Lower leg skin (tissue), 3 donors: ENCODE data around the gene DGCR2.

Source experiments
- POLR2A ChIP-seq, 2 donors: fragments of 450-650 bp; IDR thresholded peaks; one replicate each; pipeline ENCODE4 v1.6.1; 2016 to 2017; ENCODE audit warnings: antibody characterized with exemption in 2 of 2, mild to moderate bottlenecking in 1 of 2, moderate library complexity in 1 of 2
- TF ChIP-seq, protein P1 (sequence below), 3 donors: fragments of 450-650 bp; IDR thresholded peaks; one replicate each; pipeline ENCODE4 v1.5.1; 2016; ENCODE audit warnings: antibody characterized with exemption in 3 of 3, mild to moderate bottlenecking in 3 of 3, moderate library complexity in 2 of 3

DNA sequence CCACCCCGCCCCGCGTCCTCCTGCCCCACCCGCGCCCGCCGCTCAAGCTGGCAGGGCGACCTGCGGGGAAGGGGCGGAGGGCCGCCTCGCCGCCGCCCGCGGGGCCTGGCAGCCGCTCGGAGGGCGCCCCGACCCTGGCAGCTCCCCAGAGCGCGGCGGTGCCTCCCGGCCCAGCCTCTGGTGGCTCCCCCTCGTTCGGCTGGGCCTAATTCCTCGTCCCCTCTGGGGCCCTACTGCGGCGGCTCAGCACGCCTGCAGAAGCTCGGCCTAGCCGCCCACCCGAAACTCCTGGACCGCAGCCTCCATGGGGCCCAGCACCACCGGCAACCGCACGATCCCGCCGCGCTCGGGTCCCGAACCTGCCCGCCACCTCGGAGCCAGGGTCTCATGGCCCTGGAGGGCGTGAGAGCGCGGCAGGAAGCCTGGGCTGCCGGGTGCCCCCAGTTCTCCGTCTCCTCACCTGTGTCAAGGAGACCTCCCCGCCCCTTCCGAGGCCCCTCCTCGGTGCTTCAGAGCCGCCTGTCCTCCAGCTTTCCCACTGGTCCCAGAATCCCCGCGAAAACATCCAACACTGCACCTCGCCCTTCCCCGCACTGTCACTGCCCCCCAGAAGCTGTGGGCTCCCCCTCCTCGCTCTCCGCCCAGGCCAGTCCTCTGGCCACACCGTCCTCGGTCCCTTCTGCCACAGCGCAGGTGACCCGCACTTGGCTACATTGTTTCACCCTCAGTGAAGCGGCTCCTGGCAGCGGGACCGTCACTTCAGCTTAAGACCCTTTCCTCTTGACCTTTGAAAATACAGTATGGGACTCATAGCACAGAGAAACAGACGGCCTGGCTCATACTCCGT, 28.5 kb upstream of the DGCR2 start:
- TF ChIP-seq, protein P1, sequence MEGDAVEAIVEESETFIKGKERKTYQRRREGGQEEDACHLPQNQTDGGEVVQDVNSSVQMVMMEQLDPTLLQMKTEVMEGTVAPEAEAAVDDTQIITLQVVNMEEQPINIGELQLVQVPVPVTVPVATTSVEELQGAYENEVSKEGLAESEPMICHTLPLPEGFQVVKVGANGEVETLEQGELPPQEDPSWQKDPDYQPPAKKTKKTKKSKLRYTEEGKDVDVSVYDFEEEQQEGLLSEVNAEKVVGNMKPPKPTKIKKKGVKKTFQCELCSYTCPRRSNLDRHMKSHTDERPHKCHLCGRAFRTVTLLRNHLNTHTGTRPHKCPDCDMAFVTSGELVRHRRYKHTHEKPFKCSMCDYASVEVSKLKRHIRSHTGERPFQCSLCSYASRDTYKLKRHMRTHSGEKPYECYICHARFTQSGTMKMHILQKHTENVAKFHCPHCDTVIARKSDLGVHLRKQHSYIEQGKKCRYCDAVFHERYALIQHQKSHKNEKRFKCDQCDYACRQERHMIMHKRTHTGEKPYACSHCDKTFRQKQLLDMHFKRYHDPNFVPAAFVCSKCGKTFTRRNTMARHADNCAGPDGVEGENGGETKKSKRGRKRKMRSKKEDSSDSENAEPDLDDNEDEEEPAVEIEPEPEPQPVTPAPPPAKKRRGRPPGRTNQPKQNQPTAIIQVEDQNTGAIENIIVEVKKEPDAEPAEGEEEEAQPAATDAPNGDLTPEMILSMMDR (IDR thresholded peaks at IDR 0.05): no peak
- TF ChIP-seq POLR2A (IDR thresholded peaks at IDR 0.05): no peak
